Choroid plexus epithelial cell (primary cell): ENCODE results near the gene RPLP1.
A peak's percentile ranks its signal among the peaks of the same experiment; 100 is the strongest.

ENCODE experiments used
- DNase-seq: peaks from one replicate; pipeline ENCODE4 v3.0.0-alpha.2; 2010; ENCODE audit warnings: low read depth
- H3K4me3 ChIP-seq: 2 replicates; pipeline ENCODE4 v1.5.1; 2011; ENCODE audit warnings: low read depth, mild to moderate bottlenecking, control low read depth, low read length, moderate library complexity
- CTCF ChIP-seq: conservative IDR thresholded peaks from 2 replicates; pipeline ENCODE4 v1.5.1; 2011; ENCODE audit warnings: low read depth, mild to moderate bottlenecking, control low read depth, inconsistent platforms, low read length, moderate library complexity

The RPLP1 gene

GRCh38 chr15:69475769-69476358 is 23.2 kb downstream of the RPLP1 start:
- peak; percentile 96 for TF ChIP-seq CTCF
- H3K4me3 ChIP-seq: no peak overlapping the region
- DNase-seq: peak; percentile 83

GRCh38 chr15:69476704-69477473 is 24.3 kb downstream of the RPLP1 start:
- no peak for DNase-seq
- H3K4me3 ChIP-seq: no peak overlapping the region
- no peak for TF ChIP-seq CTCF

- peak; percentile 75 for DNase-seq
Measured at GRCh38 chr15:69478259-69478781, 25.7 kb downstream of the RPLP1 start.

GRCh38 chr15:69479081-69479480 is 26.5 kb downstream of the RPLP1 start:
- no peak for DNase-seq
- no peak for TF ChIP-seq CTCF
- no peak overlapping the region for H3K4me3 ChIP-seq

More at GRCh38 chr15:69478259-69478781, 25.7 kb downstream of the RPLP1 start:
- peak; percentile 97 for TF ChIP-seq CTCF
- H3K4me3 ChIP-seq: no peak overlapping the region

GRCh38 chr15:69479971-69480370 is 27.4 kb downstream of the RPLP1 start:
- no peak overlapping the region for H3K4me3 ChIP-seq
- no peak for DNase-seq
- no peak for TF ChIP-seq CTCF

- no peak overlapping the region for H3K4me3 ChIP-seq
- DNase-seq: no peak
- no peak for TF ChIP-seq CTCF
Measured at GRCh38 chr15:69480932-69481331, 28.3 kb downstream of the RPLP1 start.

- H3K4me3 ChIP-seq: no peak overlapping the region
- TF ChIP-seq CTCF: no peak
- no peak for DNase-seq
Measured at GRCh38 chr15:69482686-69483256, 30.2 kb downstream of the RPLP1 start.
